ENCODE data around the gene CMIP.
"Not testable (repeated sequence)": the region's sequence is repeated elsewhere in the genome, so short reads cannot be mapped to it uniquely, and the experiment has no call there.

Gene CMIP

GRCh38 chr16:81684242-81684837, 239.7 kb downstream of the CMIP start:
- TF ChIP-seq L3MBTL2 (conservative IDR thresholded peaks at IDR 0.05) (no peak), TARDBP (IDR thresholded peaks at IDR 0.05) (no peak), CTBP1 (IDR thresholded peaks at IDR 0.05; ENCODE audit: borderline replicate concordance) (no peak), FOXA1 (IDR thresholded peaks at IDR 0.05) (no peak), PKNOX1 (IDR thresholded peaks at IDR 0.05) (no peak), LEF1 (IDR thresholded peaks at IDR 0.05; ENCODE audit: borderline replicate concordance) (no peak), ARNT (IDR thresholded peaks at IDR 0.05) (no peak), SUZ12 (IDR thresholded peaks at IDR 0.05) (no peak), FOXK2 (IDR thresholded peaks at IDR 0.05) (no peak), ELF4 (IDR thresholded peaks at IDR 0.05) (no peak), NFRKB (IDR thresholded peaks at IDR 0.05) (no peak), BHLHE40 (IDR thresholded peaks at IDR 0.05; ENCODE audit: borderline replicate concordance) (no peak), ZNF384 (IDR thresholded peaks at IDR 0.05) (no peak), HDGF (IDR thresholded peaks at IDR 0.05; ENCODE audit: borderline replicate concordance) (no peak), FOXM1 (IDR thresholded peaks at IDR 0.05; ENCODE audit: borderline replicate concordance) (no peak)
- POLR2A ChIA-PET, result no interaction called here
- DNase-seq (ENCODE audit: extremely low spot score), result no peak
- CTCF ChIA-PET, result no interaction called here

- TF ChIP-seq L3MBTL2 (conservative IDR thresholded peaks at IDR 0.05), result no peak
- no peak for TF ChIP-seq HDGF (IDR thresholded peaks at IDR 0.05; ENCODE audit: borderline replicate concordance)
- no peak for TF ChIP-seq FOXM1 (IDR thresholded peaks at IDR 0.05; ENCODE audit: borderline replicate concordance)
- TF ChIP-seq ELF4 (IDR thresholded peaks at IDR 0.05), result no peak
- no peak for TF ChIP-seq SP1 (IDR thresholded peaks at IDR 0.05)
- no peak for TF ChIP-seq FOXK2 (IDR thresholded peaks at IDR 0.05)
- no peak for TF ChIP-seq ARNT (IDR thresholded peaks at IDR 0.05)
- no peak for TF ChIP-seq FOXA1 (IDR thresholded peaks at IDR 0.05)
- no peak for TF ChIP-seq ZNF384 (IDR thresholded peaks at IDR 0.05)
- TF ChIP-seq SUZ12 (IDR thresholded peaks at IDR 0.05), result no peak
- TF ChIP-seq NFRKB (IDR thresholded peaks at IDR 0.05), result no peak
- no peak for TF ChIP-seq TARDBP (IDR thresholded peaks at IDR 0.05)
- TF ChIP-seq BHLHE40 (IDR thresholded peaks at IDR 0.05; ENCODE audit: borderline replicate concordance), result no peak
These were observed 240.3 kb downstream of the CMIP start for GRCh38 chr16:81684901-81685300.

DNA sequence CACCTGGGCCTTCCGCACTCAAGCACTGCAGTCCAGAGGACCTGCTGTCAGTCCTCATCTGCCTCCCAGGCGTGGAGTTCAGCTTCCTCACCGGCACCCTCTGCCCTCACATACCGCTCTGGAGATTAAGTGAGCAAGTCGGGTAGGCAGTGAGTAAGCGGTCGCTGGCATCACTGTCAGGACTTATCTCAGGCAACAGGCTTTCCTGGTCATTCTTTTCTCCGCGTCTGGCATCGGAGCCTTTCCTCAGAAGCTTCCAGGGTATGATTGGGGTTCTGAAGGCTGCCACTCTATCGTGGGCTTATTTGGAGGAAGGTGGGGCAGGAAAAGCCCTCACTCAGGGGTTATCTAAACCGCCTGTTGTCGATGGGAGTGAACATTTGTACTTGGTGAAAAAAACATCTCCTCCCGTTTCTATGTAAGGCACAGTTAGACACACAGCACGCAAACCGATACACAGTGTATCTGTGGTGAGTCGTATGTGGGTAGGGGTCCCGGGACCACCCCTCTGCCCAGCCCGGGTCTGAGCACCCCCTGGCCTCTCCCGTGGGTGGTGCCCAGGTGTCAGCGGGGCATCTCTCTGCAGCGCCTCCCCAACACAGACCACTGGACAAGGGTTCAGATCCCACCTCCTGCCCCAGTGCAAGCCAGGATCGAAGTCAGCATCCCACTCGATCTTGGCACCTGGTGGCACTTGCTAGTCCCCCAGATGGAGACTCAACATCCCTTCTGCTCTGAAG, 242.0 kb downstream of the CMIP start:
- no peak for DNase-seq (ENCODE audit: extremely low spot score)
- CTCF ChIA-PET, result interaction anchor here (1.0 kb wide), 1 partner anchor 10 kb away, joined by 4 read pairs; no protein-coding TSS in a partner anchor
- POLR2A ChIA-PET, result no interaction called here
- TF ChIP-seq FOXK2 (IDR thresholded peaks at IDR 0.05) (no peak), TARDBP (IDR thresholded peaks at IDR 0.05) (no peak), ZNF384 (IDR thresholded peaks at IDR 0.05) (no peak), ELF4 (IDR thresholded peaks at IDR 0.05) (no peak), FOXA1 (IDR thresholded peaks at IDR 0.05) (no peak), CTBP1 (IDR thresholded peaks at IDR 0.05; ENCODE audit: borderline replicate concordance) (no peak), ARNT (IDR thresholded peaks at IDR 0.05) (no peak), SUZ12 (IDR thresholded peaks at IDR 0.05) (no peak), L3MBTL2 (conservative IDR thresholded peaks at IDR 0.05) (no peak), HDGF (IDR thresholded peaks at IDR 0.05; ENCODE audit: borderline replicate concordance) (no peak), PKNOX1 (IDR thresholded peaks at IDR 0.05) (no peak), SP1 (IDR thresholded peaks at IDR 0.05) (no peak)

More at GRCh38 chr16:81684901-81685300, 240.3 kb downstream of the CMIP start:
- ChIA-PET CTCF (no interaction called here), POLR2A (no interaction called here)
- no peak for DNase-seq (ENCODE audit: extremely low spot score)

- ChIA-PET CTCF (interaction anchor here (1.0 kb wide), 1 partner anchor 10 kb away, joined by 4 read pairs; no protein-coding TSS in a partner anchor), POLR2A (no interaction called here)
- DNase-seq (ENCODE audit: extremely low spot score), result no peak
- no peak for TF ChIP-seq CTBP1 (IDR thresholded peaks at IDR 0.05; ENCODE audit: borderline replicate concordance)
- no peak for TF ChIP-seq ELF4 (IDR thresholded peaks at IDR 0.05)
- TF ChIP-seq ARNT (IDR thresholded peaks at IDR 0.05), result no peak
- TF ChIP-seq TARDBP (IDR thresholded peaks at IDR 0.05), result no peak
- no peak for TF ChIP-seq HDGF (IDR thresholded peaks at IDR 0.05; ENCODE audit: borderline replicate concordance)
- TF ChIP-seq PKNOX1 (IDR thresholded peaks at IDR 0.05), result no peak
- no peak for TF ChIP-seq LEF1 (IDR thresholded peaks at IDR 0.05; ENCODE audit: borderline replicate concordance)
- no peak for TF ChIP-seq BHLHE40 (IDR thresholded peaks at IDR 0.05; ENCODE audit: borderline replicate concordance)
- no peak for TF ChIP-seq FOXM1 (IDR thresholded peaks at IDR 0.05; ENCODE audit: borderline replicate concordance)
- no peak for TF ChIP-seq FOXA1 (IDR thresholded peaks at IDR 0.05)
- TF ChIP-seq FOXK2 (IDR thresholded peaks at IDR 0.05), result no peak
- no peak for TF ChIP-seq L3MBTL2 (conservative IDR thresholded peaks at IDR 0.05)
- TF ChIP-seq NFRKB (IDR thresholded peaks at IDR 0.05), result no peak
- no peak for TF ChIP-seq SUZ12 (IDR thresholded peaks at IDR 0.05)
- no peak for TF ChIP-seq ZNF384 (IDR thresholded peaks at IDR 0.05)
- no peak for TF ChIP-seq SP1 (IDR thresholded peaks at IDR 0.05)
These were observed 242.5 kb downstream of the CMIP start for GRCh38 chr16:81687131-81687456.

GRCh38 chr16:81688182-81688581, 243.6 kb downstream of the CMIP start:
- TF ChIP-seq ZNF384 (IDR thresholded peaks at IDR 0.05) (no peak), CTBP1 (IDR thresholded peaks at IDR 0.05; ENCODE audit: borderline replicate concordance) (no peak), FOXK2 (IDR thresholded peaks at IDR 0.05) (no peak), PKNOX1 (IDR thresholded peaks at IDR 0.05) (no peak), NFRKB (IDR thresholded peaks at IDR 0.05) (no peak), SP1 (IDR thresholded peaks at IDR 0.05) (no peak), ELF4 (IDR thresholded peaks at IDR 0.05) (no peak), BHLHE40 (IDR thresholded peaks at IDR 0.05; ENCODE audit: borderline replicate concordance) (no peak), LEF1 (IDR thresholded peaks at IDR 0.05; ENCODE audit: borderline replicate concordance) (no peak), ARNT (IDR thresholded peaks at IDR 0.05) (no peak)
- POLR2A ChIA-PET, result no interaction called here
- no peak for DNase-seq (ENCODE audit: extremely low spot score)
- CTCF ChIA-PET, result no interaction called here

DNA sequence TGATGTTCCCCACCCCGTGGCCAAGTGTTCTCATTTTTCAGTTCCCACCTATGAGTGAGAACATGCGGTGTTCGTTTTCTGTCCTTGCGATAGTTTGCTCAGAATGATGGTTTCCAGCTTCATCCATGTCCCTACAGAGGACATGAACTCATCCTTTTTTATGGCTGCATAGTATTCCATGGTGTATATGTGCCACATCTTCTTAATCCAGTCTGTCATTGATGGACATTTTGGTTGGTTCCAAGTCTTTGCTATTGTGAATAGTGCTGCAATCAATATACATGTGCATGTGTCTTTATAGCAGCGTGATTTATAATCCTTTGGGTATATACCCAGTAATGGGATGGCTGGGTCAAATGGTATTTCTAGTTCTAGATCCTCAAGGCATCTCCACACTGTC, 244.2 kb downstream of the CMIP start:
- POLR2A ChIA-PET; DNase-seq (ENCODE audit: extremely low spot score); CTCF ChIA-PET: not testable (repeated sequence)
